CD8-positive, alpha-beta memory T cell (primary cell): Measurements from ENCODE around the gene HOXC13. TPM values are rescaled to one million over a fixed set of nuclear protein-coding genes. Genes with fewer than 3 reads are reported as not detected.
A peak's percentile ranks its signal among the peaks of the same experiment; 100 is the strongest.

ENCODE experiments used
- CTCF ChIA-PET: fragments of 350-600 bp; sonication (Branson Sonifier 250); formaldehyde crosslinking; loops from one replicate; lab custom pipeline; 2021; ENCODE audit warnings: antibody characterized with exemption; lab: Charles Lee
- POLR2A ChIA-PET: fragments of 350-600 bp; sonication (Branson Sonifier 250); formaldehyde crosslinking; loops from one replicate; lab custom pipeline; 2021; ENCODE audit warnings: antibody characterized with exemption; lab: Charles Lee
- DNase-seq, 5 donors: peaks; one replicate each; pipeline versions ENCODE4 v3.0.0 to v3.0.0-alpha.2; 2020 to 2022; ENCODE audit warnings: mixed read lengths in 1 of 5
- H3K27ac ChIP-seq: one replicate; pipeline ENCODE4 v1.7.0; 2013; ENCODE audit warnings: low read depth, mild to moderate bottlenecking, low read length, moderate library complexity
- H3K27me3 ChIP-seq: 2 replicates; pipeline ENCODE4 v1.7.0; 2013; ENCODE audit warnings: low read length, mild to moderate bottlenecking; ENCODE audit not compliant: insufficient read depth, poor library complexity, severe bottlenecking
- H3K36me3 ChIP-seq: 2 replicates; pipeline ENCODE4 v1.7.0; 2013; ENCODE audit warnings: mild to moderate bottlenecking, low read length, moderate library complexity; ENCODE audit not compliant: insufficient read depth
- H3K4me1 ChIP-seq: 2 replicates; pipeline ENCODE4 v1.7.0; 2013; ENCODE audit warnings: mild to moderate bottlenecking, low read length, moderate library complexity; ENCODE audit not compliant: insufficient read depth
- H3K4me3 ChIP-seq: 2 replicates; pipeline ENCODE4 v1.7.0; 2013; ENCODE audit warnings: mild to moderate bottlenecking, low read length
- H3K9me3 ChIP-seq: 2 replicates; pipeline ENCODE4 v1.7.0; 2013; ENCODE audit warnings: mild to moderate bottlenecking, low read length
- H3K27ac Mint-ChIP-seq, 8 donors: one replicate each; pipeline ENCODE4 v1.8.0; 2020 to 2021; ENCODE audit warnings: mixed read lengths in 8 of 8, mild to moderate bottlenecking in 6 of 8, inconsistent platforms in 3 of 8, moderate library complexity in 3 of 8
- H3K27me3 Mint-ChIP-seq, 2 donors: one replicate each; pipeline ENCODE4 v1.8.0; 2020 to 2021; ENCODE audit warnings: mixed read lengths in 2 of 2, mild to moderate bottlenecking in 1 of 2, moderate library complexity in 1 of 2
- H3K36me3 Mint-ChIP-seq, 3 donors: one replicate each; pipeline ENCODE4 v1.8.0; 2020 to 2021; ENCODE audit warnings: mixed read lengths in 3 of 3, inconsistent platforms in 1 of 3, mild to moderate bottlenecking in 1 of 3
- H3K4me1 Mint-ChIP-seq, 3 donors: one replicate each; pipeline ENCODE4 v1.8.0; 2020 to 2021; ENCODE audit warnings: mixed read lengths in 3 of 3, inconsistent platforms in 1 of 3, mild to moderate bottlenecking in 1 of 3
- H3K4me3 Mint-ChIP-seq, 7 donors: one replicate each; pipeline ENCODE4 v1.8.0; 2020 to 2021; ENCODE audit warnings: mixed read lengths in 7 of 7, mild to moderate bottlenecking in 6 of 7, moderate library complexity in 4 of 7, inconsistent platforms in 2 of 7
- H3K9me3 Mint-ChIP-seq, 5 donors: one replicate each; pipeline ENCODE4 v1.8.0; 2020 to 2022; ENCODE audit warnings: mixed read lengths in 5 of 5, mild to moderate bottlenecking in 3 of 5, moderate library complexity in 2 of 5, inconsistent platforms in 1 of 5
- polyA plus RNA-seq: library from polyadenylated mRNA; unstranded; fragments of 300-500 nt; fragmentation: Illumina TruSeq; gene quantifications from one replicate; pipeline ENCODE4 v1.2.3, GENCODE V29; 2021
- total RNA-seq, 2 experiments: library from RNA; stranded (reverse); gene quantifications; one replicate each; pipeline ENCODE4 v1.2.3, GENCODE V29; 2021

Gene HOXC13
- total and polyA plus RNA-seq, 3 experiments from 2014 or later: not detected

- Mint-ChIP-seq H3K36me3 (no peaks in the 10 kb centered on the region), H3K9me3 (peaks cover 0 to 16% (median 10%) of the 10 kb centered on the region in 5 donors), H3K4me3 (peak overlapping the region in 3 of 7 donors; percentile 11 to 43 (median 34)), H3K27ac (peak overlapping the region in 1 of 8 donors; percentile 38), H3K4me1 (peaks cover 31 to 40% (median 35%) of the 10 kb centered on the region in 3 donors), H3K27me3 (peaks cover 89 to 92% of the 10 kb centered on the region in 2 donors)
- ChIA-PET CTCF (interaction anchor here (0.7 to 1.2 kb wide), 3 partner anchors 23 to 231 kb away, joined by 3 read pairs; no protein-coding TSS in a partner anchor), POLR2A (no interaction called here)
- Histone ChIP-seq H3K27me3 (peaks cover 92% of the 10 kb centered on the region), H3K27ac (no peak overlapping the region), H3K4me3 (no peak overlapping the region), H3K9me3 (no peaks in the 10 kb centered on the region), H3K4me1 (peaks cover 21% of the 10 kb centered on the region), H3K36me3 (no peaks in the 10 kb centered on the region)
- no peak for DNase-seq
Measured at GRCh38 chr12:53976823-53977595, 38.4 kb downstream of the HOXC13 start.

GRCh38 chr12:53977596-53978445 is 39.2 kb downstream of the HOXC13 start:
- Histone ChIP-seq H3K27me3 (peaks cover 92% of the 10 kb centered on the region), H3K36me3 (no peaks in the 10 kb centered on the region), H3K9me3 (no peaks in the 10 kb centered on the region), H3K27ac (no peak overlapping the region), H3K4me3 (no peak overlapping the region), H3K4me1 (peaks cover 21% of the 10 kb centered on the region)
- H3K27ac Mint-ChIP-seq: peak overlapping the region in 2 of 8 donors; percentile 38 to 39
- DNase-seq: no peak
- CTCF ChIA-PET: interaction anchor here (0.7 to 1.8 kb wide), 3 partner anchors 9 to 66 kb away, joined by 3 to 4 read pairs (median 3); no protein-coding TSS in a partner anchor
- POLR2A ChIA-PET: no interaction called here
- H3K27me3 Mint-ChIP-seq: peaks cover 88 to 92% of the 10 kb centered on the region in 2 donors
- peaks cover 0 to 15% (median 8%) of the 10 kb centered on the region in 5 donors for H3K9me3 Mint-ChIP-seq
- peaks cover 29 to 38% (median 34%) of the 10 kb centered on the region in 3 donors for H3K4me1 Mint-ChIP-seq
- no peaks in the 10 kb centered on the region for H3K36me3 Mint-ChIP-seq
- H3K4me3 Mint-ChIP-seq: peak overlapping the region in 3 of 7 donors; percentile 16 to 54 (median 20)

GRCh38 chr12:53978477-53979356 is 40.1 kb downstream of the HOXC13 start:
- Mint-ChIP-seq H3K9me3 (peaks cover 0 to 12% (median 3%) of the 10 kb centered on the region in 5 donors), H3K4me3 (peak overlapping the region in 1 of 7 donors; percentile 12), H3K4me1 (peaks cover 23 to 35% (median 28%) of the 10 kb centered on the region in 3 donors), H3K27me3 (peaks cover 89 to 95% of the 10 kb centered on the region in 2 donors), H3K36me3 (no peaks in the 10 kb centered on the region), H3K27ac (peak overlapping the region in 1 of 8 donors; percentile 38)
- peaks cover 19% of the 10 kb centered on the region for H3K4me1 ChIP-seq
- no peaks in the 10 kb centered on the region for H3K9me3 ChIP-seq
- DNase-seq: no peak
- no peak overlapping the region for H3K27ac ChIP-seq
- no peaks in the 10 kb centered on the region for H3K36me3 ChIP-seq
- ChIA-PET CTCF (interaction anchor here (1.8 kb wide), 1 partner anchor 9 kb away, joined by 4 read pairs; no protein-coding TSS in a partner anchor), POLR2A (interaction anchor here (0.7 kb wide), 1 partner anchor 15 kb away, joined by 5 read pairs; no protein-coding TSS in a partner anchor)
- no peak overlapping the region for H3K4me3 ChIP-seq
- peaks cover 92% of the 10 kb centered on the region for H3K27me3 ChIP-seq

GRCh38 chr12:53980104-53980801 is 41.6 kb downstream of the HOXC13 start:
- Mint-ChIP-seq H3K36me3 (no peaks in the 10 kb centered on the region), H3K4me3 (peak overlapping the region in 1 of 7 donors; percentile 48), H3K9me3 (peaks cover 0 to 16% (median 3%) of the 10 kb centered on the region in 5 donors), H3K27ac (peak overlapping the region in 2 of 8 donors; percentile 16 to 38), H3K4me1 (peaks cover 20 to 33% (median 23%) of the 10 kb centered on the region in 3 donors), H3K27me3 (peaks cover 89 to 95% of the 10 kb centered on the region in 2 donors)
- no peaks in the 10 kb centered on the region for H3K36me3 ChIP-seq
- DNase-seq: no peak
- H3K27ac ChIP-seq: no peak overlapping the region
- H3K27me3 ChIP-seq: peaks cover 88% of the 10 kb centered on the region
- no peaks in the 10 kb centered on the region for H3K9me3 ChIP-seq
- no peak overlapping the region for H3K4me3 ChIP-seq
- peaks cover 10% of the 10 kb centered on the region for H3K4me1 ChIP-seq
- ChIA-PET POLR2A (interaction anchor here (1.2 kb wide), 1 partner anchor 10 kb away, joined by 3 read pairs; no protein-coding TSS in a partner anchor), CTCF (interaction anchor here (1.5 kb wide), 1 partner anchor 26 kb away, joined by 3 read pairs; no protein-coding TSS in a partner anchor)

GRCh38 chr12:53980802-53981496 is 42.3 kb downstream of the HOXC13 start:
- peaks cover 89 to 94% of the 10 kb centered on the region in 2 donors for H3K27me3 Mint-ChIP-seq
- Histone ChIP-seq H3K4me1 (peaks cover 11% of the 10 kb centered on the region), H3K4me3 (no peak overlapping the region), H3K27ac (no peak overlapping the region), H3K9me3 (no peaks in the 10 kb centered on the region), H3K27me3 (peaks cover 88% of the 10 kb centered on the region), H3K36me3 (no peaks in the 10 kb centered on the region)
- no peak for DNase-seq
- peak overlapping the region in 1 of 7 donors; percentile 48 for H3K4me3 Mint-ChIP-seq
- peaks cover 18 to 31% (median 21%) of the 10 kb centered on the region in 3 donors for H3K4me1 Mint-ChIP-seq
- peak overlapping the region in 1 of 8 donors; percentile 38 for H3K27ac Mint-ChIP-seq
- H3K36me3 Mint-ChIP-seq: no peaks in the 10 kb centered on the region
- ChIA-PET POLR2A (interaction anchor here (1.2 kb wide), 1 partner anchor 9 kb away, joined by 3 read pairs; no protein-coding TSS in a partner anchor), CTCF (interaction anchor here (1.5 kb wide), 1 partner anchor 25 kb away, joined by 3 read pairs; no protein-coding TSS in a partner anchor)
- peaks cover 0 to 16% (median 0%) of the 10 kb centered on the region in 5 donors for H3K9me3 Mint-ChIP-seq
